PC-3 (cell line): ENCODE results near the gene CCDC80. TPM values are rescaled to one million over a fixed set of nuclear protein-coding genes. Genes with fewer than 3 reads are reported as not detected.
A peak's percentile ranks its signal among the peaks of the same experiment; 100 is the strongest.

Experiments used
- ATAC-seq: fragments of 200-7000 bp; cut with Tn5 transposase; 2 replicates; pipeline ENCODE4 v1.9.1; 2020; ENCODE audit warnings: mild to moderate bottlenecking, moderate library complexity
- BruUV-seq: library from RNA; stranded (reverse); fragments of 400-500 nt; replicated peaks from 2 replicates; lab custom pipeline; 2021; lab: Mats Ljungman, UMichigan
- CTCF ChIA-PET: fragments of 300-600 bp; sonication (Branson Sonifier 250); formaldehyde crosslinking; loops from one replicate; lab custom pipeline; 2022; ENCODE audit warnings: antibody characterized with exemption; lab: Charles Lee
- POLR2A ChIA-PET: fragments of 300-600 bp; sonication (Branson Sonifier 250); formaldehyde crosslinking; loops from one replicate; lab custom pipeline; 2022; ENCODE audit warnings: antibody characterized with exemption; ENCODE audit not compliant: unreplicated experiment; lab: Charles Lee
- DNase-seq: peaks from one replicate; pipeline ENCODE4 v3.0.0-alpha.2; 2015
- H2AFZ ChIP-seq: fragments of 300-600 bp; sonication (generic); 2 replicates; pipeline ENCODE4 v1.6.0; 2016; ENCODE audit warnings: antibody characterized with exemption, low read length
- H3F3A ChIP-seq: fragments of 300-600 bp; sonication (generic); one replicate; pipeline ENCODE4 v1.6.0; 2017; ENCODE audit warnings: antibody characterized with exemption, low read length, control low read depth, mild to moderate bottlenecking; ENCODE audit not compliant: unreplicated experiment
- H3K27ac ChIP-seq: fragments of 300-600 bp; sonication (generic); 2 replicates; pipeline ENCODE4 v1.5.1; 2016; ENCODE audit warnings: mild to moderate bottlenecking, low read length
- H3K27me3 ChIP-seq: fragments of 300-600 bp; sonication (generic); 2 replicates; pipeline ENCODE4 v1.6.1; 2016; ENCODE audit warnings: low read length, mixed read lengths
- H3K36me3 ChIP-seq: fragments of 300-600 bp; sonication (generic); 2 replicates; pipeline ENCODE4 v1.6.1; 2016; ENCODE audit warnings: low read depth, mixed run types, low read length, mixed read lengths
- H3K4me1 ChIP-seq: fragments of 300-600 bp; sonication (generic); 2 replicates; pipeline ENCODE4 v1.5.1; 2016; ENCODE audit warnings: low read length; ENCODE audit not compliant: insufficient read depth
- H3K4me2 ChIP-seq: fragments of 300-600 bp; sonication (generic); 2 replicates; pipeline ENCODE4 v1.6.0; 2016; ENCODE audit warnings: low read length
- H3K4me3 ChIP-seq: fragments of 300-600 bp; sonication (generic); 2 replicates; pipeline ENCODE4 v1.5.1; 2016; ENCODE audit warnings: mild to moderate bottlenecking, low read length, mixed read lengths
- H3K79me2 ChIP-seq: fragments of 300-600 bp; sonication (generic); 2 replicates; pipeline ENCODE4 v1.6.1; 2017; ENCODE audit warnings: low read length, mixed read lengths
- H3K9ac ChIP-seq: fragments of 300-600 bp; sonication (generic); 2 replicates; pipeline ENCODE4 v1.6.0; 2016; ENCODE audit warnings: mild to moderate bottlenecking, low read length
- H3K9me2 ChIP-seq: fragments of 300-600 bp; sonication (generic); replicated peaks from 2 replicates; pipeline ENCODE4 v1.6.1; 2016; ENCODE audit warnings: mixed run types, low read length, mixed read lengths
- H3K9me3 ChIP-seq: fragments of 300-600 bp; sonication (generic); 2 replicates; pipeline ENCODE4 v1.6.1; 2016; ENCODE audit warnings: low read length, mixed read lengths
- H4K20me1 ChIP-seq: fragments of 300-600 bp; sonication (generic); 2 replicates; pipeline ENCODE4 v1.6.1; 2016; ENCODE audit warnings: low read length, mixed read lengths
- EZH2 ChIP-seq: fragments of 300-600 bp; sonication (generic); IDR thresholded peaks from one replicate; pipeline ENCODE4 v1.6.1; 2017; ENCODE audit warnings: antibody characterized with exemption, mild to moderate bottlenecking, low read length; ENCODE audit not compliant: unreplicated experiment
- EZH2phosphoT487 ChIP-seq: fragments of 300-600 bp; sonication (generic); IDR thresholded peaks from 2 replicates; pipeline ENCODE4 v1.6.1; 2018; ENCODE audit warnings: mild to moderate bottlenecking, antibody characterized with exemption, low read length, borderline replicate concordance
- intact Hi-C: fragments of 100-400 bp; cut with micrococcal nuclease; formaldehyde crosslinking; loops from 2 replicates; pipeline ENCODE4 v1.9.0; 2023
- total RNA-seq: library from RNA; depleted of rRNA; stranded (reverse); fragments of >200 nt; gene quantifications from 2 replicates; pipeline ENCODE4 v1.2.3, GENCODE V29; 2014
- TF ChIP-seq, protein P1 (sequence below): fragments of 300-600 bp; sonication (generic); conservative IDR thresholded peaks from 2 replicates; pipeline ENCODE4 v1.5.1; 2017; ENCODE audit warnings: antibody characterized with exemption, low read depth, mild to moderate bottlenecking, low read length

CCDC80 gene
- total RNA-seq, 1 experiment from 2014 or later: 17.0 TPM

DNA sequence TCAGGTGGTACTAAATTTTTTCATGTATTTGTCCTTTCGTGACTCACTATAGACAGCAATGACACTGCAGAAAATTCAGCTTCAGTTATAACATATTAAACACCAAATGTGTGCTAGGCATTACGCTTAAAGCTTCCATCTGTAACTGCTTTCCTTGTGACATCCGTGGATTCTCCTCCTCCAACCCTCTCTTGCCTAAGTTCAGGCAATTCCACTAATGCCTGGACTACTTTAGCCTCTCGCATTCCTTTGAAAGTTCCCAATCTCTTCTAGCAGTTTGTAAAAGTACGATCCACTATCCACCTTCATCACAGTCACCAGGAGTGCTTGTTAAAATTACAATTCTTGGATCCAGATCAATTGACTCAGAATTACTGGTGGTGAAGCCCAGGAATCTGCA lies 17.7 kb downstream of the CCDC80 start:
- no peak overlapping the region for H3K9ac ChIP-seq
- CTCF ChIA-PET: no interaction called here
- POLR2A ChIA-PET: no interaction called here
- no peaks in the 10 kb centered on the region for H3K27me3 ChIP-seq
- H3K36me3 ChIP-seq: no peaks in the 10 kb centered on the region
- H3F3A ChIP-seq: no peaks in the 10 kb centered on the region
- intact Hi-C loops: loop anchor here (2.0 kb wide), 1 partner anchor 18 kb away; no protein-coding TSS in a partner anchor
- H3K9me2 ChIP-seq: no peaks in the 10 kb centered on the region
- DNase-seq (peak; percentile 63), ATAC-seq (peak; percentile 32; the same call in 1 of the 2 replicates)
- peak overlapping the region; percentile 46 for H3K4me2 ChIP-seq
- H3K79me2 ChIP-seq: no peaks in the 10 kb centered on the region
- H3K9me3 ChIP-seq: no peaks in the 10 kb centered on the region
- TF ChIP-seq, protein P1, sequence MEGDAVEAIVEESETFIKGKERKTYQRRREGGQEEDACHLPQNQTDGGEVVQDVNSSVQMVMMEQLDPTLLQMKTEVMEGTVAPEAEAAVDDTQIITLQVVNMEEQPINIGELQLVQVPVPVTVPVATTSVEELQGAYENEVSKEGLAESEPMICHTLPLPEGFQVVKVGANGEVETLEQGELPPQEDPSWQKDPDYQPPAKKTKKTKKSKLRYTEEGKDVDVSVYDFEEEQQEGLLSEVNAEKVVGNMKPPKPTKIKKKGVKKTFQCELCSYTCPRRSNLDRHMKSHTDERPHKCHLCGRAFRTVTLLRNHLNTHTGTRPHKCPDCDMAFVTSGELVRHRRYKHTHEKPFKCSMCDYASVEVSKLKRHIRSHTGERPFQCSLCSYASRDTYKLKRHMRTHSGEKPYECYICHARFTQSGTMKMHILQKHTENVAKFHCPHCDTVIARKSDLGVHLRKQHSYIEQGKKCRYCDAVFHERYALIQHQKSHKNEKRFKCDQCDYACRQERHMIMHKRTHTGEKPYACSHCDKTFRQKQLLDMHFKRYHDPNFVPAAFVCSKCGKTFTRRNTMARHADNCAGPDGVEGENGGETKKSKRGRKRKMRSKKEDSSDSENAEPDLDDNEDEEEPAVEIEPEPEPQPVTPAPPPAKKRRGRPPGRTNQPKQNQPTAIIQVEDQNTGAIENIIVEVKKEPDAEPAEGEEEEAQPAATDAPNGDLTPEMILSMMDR: no peak
- no peak for TF ChIP-seq EZH2phosphoT487
- no peak for TF ChIP-seq EZH2
- H3K4me3 ChIP-seq: peak overlapping the region; percentile 10; the same call in 1 of the 2 replicates
- peak overlapping the region; percentile 33 for H3K27ac ChIP-seq
- H4K20me1 ChIP-seq: no peaks in the 10 kb centered on the region
- H3K4me1 ChIP-seq: peaks cover 33% of the 10 kb centered on the region
- no TSS peak for BruUV-seq
- no peak overlapping the region for H2AFZ ChIP-seq

DNA sequence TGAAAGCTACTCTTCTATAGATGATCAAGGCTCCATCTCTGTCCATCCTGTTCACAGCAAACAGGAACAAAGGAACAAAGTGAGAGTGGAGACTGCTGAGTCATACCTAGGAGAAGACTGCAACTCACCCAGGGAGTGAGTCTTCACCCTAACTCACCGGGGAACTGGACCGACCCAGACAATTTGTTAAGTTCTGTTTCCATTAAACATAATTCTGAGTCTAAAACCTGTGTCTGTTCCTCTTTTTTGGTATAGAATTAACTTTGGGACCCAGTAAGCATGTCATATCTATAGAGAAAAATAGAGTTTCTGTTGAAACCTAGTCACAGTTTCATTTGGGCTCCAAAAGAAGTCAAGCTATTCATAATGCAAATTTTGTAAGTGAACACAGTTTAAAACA lies 21.6 kb downstream of the CCDC80 start:
- Histone ChIP-seq H3F3A (no peaks in the 10 kb centered on the region), H3K27ac (no peak overlapping the region), H3K4me2 (no peak overlapping the region), H3K79me2 (no peaks in the 10 kb centered on the region), H3K9me2 (no peaks in the 10 kb centered on the region), H3K9me3 (no peaks in the 10 kb centered on the region), H3K36me3 (no peaks in the 10 kb centered on the region), H3K27me3 (no peaks in the 10 kb centered on the region), H2AFZ (no peak overlapping the region), H4K20me1 (no peaks in the 10 kb centered on the region), H3K9ac (no peak overlapping the region), H3K4me1 (peaks cover 27% of the 10 kb centered on the region), H3K4me3 (no peak overlapping the region)
- TF ChIP-seq EZH2: no peak
- TF ChIP-seq, protein P1: no peak
- no peak for TF ChIP-seq EZH2phosphoT487
- no TSS peak for BruUV-seq
- intact Hi-C loops: no loop called here
- ChIA-PET CTCF (no interaction called here), POLR2A (no interaction called here)
- DNase-seq (peak; percentile 32), ATAC-seq (peak; percentile 31; the same call in 1 of the 2 replicates)

DNA sequence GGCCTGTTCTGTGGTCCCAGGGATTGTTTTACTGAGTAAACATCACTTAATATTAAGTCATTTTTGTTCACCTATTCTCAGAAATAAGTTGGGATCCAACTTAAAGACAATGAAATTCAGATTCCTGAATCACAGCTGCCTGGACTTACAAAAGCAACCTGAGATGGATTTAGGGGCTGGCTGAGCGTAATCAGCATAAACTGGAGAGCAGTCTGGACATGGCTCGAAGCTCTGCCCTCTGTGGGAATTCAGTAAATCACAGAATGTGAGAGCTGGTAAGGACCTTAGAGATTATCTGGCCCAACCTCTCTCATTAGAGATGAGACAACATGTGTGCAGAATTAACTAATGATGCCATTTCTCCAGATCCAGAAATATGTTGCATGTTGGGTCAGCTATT lies 23.7 kb downstream of the CCDC80 start:
- Histone ChIP-seq H3F3A (no peaks in the 10 kb centered on the region), H3K27me3 (no peaks in the 10 kb centered on the region), H3K9me3 (no peaks in the 10 kb centered on the region), H3K36me3 (no peaks in the 10 kb centered on the region), H3K4me3 (no peak overlapping the region), H2AFZ (no peak overlapping the region), H3K9me2 (no peaks in the 10 kb centered on the region), H3K27ac (no peak overlapping the region), H4K20me1 (no peaks in the 10 kb centered on the region), H3K79me2 (no peaks in the 10 kb centered on the region), H3K9ac (no peak overlapping the region), H3K4me1 (peaks cover 11% of the 10 kb centered on the region), H3K4me2 (no peak overlapping the region)
- POLR2A ChIA-PET: interaction anchor here (1.0 kb wide), 1 partner anchor 55 kb away, joined by 5 read pairs; the partner anchor contains the start of genes ATG3 and SLC35A5
- no peak for DNase-seq
- CTCF ChIA-PET: no interaction called here
- no TSS peak for BruUV-seq
- TF ChIP-seq EZH2 (no peak), EZH2phosphoT487 (no peak)
- TF ChIP-seq, protein P1: no peak
- peak; percentile 17; the same call in 1 of the 2 replicates for ATAC-seq
- intact Hi-C loops: loop anchor here (2.0 kb wide), 1 partner anchor 16 kb away; no protein-coding TSS in a partner anchor
